HG02798 (cell line): ENCODE data around the gene CYB5R4.

Source experiments
- ATAC-seq: cut with Tn5 transposase; IDR thresholded peaks from one replicate; pipeline ENCODE4 v1.9.1; 2021; ENCODE audit warnings: mild to moderate bottlenecking; ENCODE audit not compliant: unreplicated experiment, poor library complexity

The CYB5R4 gene

GRCh38 chr6:83859410-83860358 is at the start of gene CYB5R4:
Gene CYB5R4 (plus strand): TSS chr6:83859689. CDS start chr6:83859783, 94 bp downstream.
- ATAC-seq = peak; percentile 99

- no peak for ATAC-seq
Measured at GRCh38 chr6:83812595-83812994, 46.9 kb upstream of the CYB5R4 start.

GRCh38 chr6:83815631-83816272 is 43.7 kb upstream of the CYB5R4 start:
- no peak for ATAC-seq

GRCh38 chr6:83822629-83823169 is 36.8 kb upstream of the CYB5R4 start:
- ATAC-seq = no peak

GRCh38 chr6:83824388-83824801 is 35.1 kb upstream of the CYB5R4 start:
- ATAC-seq = no peak

GRCh38 chr6:83824831-83825230 is 34.7 kb upstream of the CYB5R4 start:
- ATAC-seq = no peak

GRCh38 chr6:83827050-83827449 is 32.4 kb upstream of the CYB5R4 start:
- ATAC-seq = no peak

- ATAC-seq = no peak
Measured at GRCh38 chr6:83838727-83839126, 20.8 kb upstream of the CYB5R4 start.

GRCh38 chr6:83844170-83844569 is 15.3 kb upstream of the CYB5R4 start:
- ATAC-seq = no peak

- no peak for ATAC-seq
Measured at GRCh38 chr6:83846291-83846690, 13.2 kb upstream of the CYB5R4 start.

GRCh38 chr6:83847179-83847578 is 12.3 kb upstream of the CYB5R4 start:
- ATAC-seq = peak; percentile 66

GRCh38 chr6:83849127-83849526 is 10.4 kb upstream of the CYB5R4 start:
- no peak for ATAC-seq

- no peak for ATAC-seq
Measured at GRCh38 chr6:83849610-83850009, 9.9 kb upstream of the CYB5R4 start.

- ATAC-seq = no peak
Measured at GRCh38 chr6:83852528-83853177, 6.8 kb upstream of the CYB5R4 start.

- ATAC-seq = peak; percentile 71
Measured at GRCh38 chr6:83853178-83854000, 6.1 kb upstream of the CYB5R4 start, which contains the start of gene RIPPLY2. Gene RIPPLY2 (plus strand): TSS chr6:83853360. CDS start chr6:83853417, 57 bp downstream.

GRCh38 chr6:83854001-83854501 is 5.4 kb upstream of the CYB5R4 start:
- ATAC-seq = no peak

- ATAC-seq = no peak
Measured at GRCh38 chr6:83854766-83855165, 4.7 kb upstream of the CYB5R4 start.

- ATAC-seq = no peak
Measured at GRCh38 chr6:83860359-83860755, 868 bp downstream of the CYB5R4 start.

GRCh38 chr6:83860782-83861495 is 1.4 kb downstream of the CYB5R4 start:
- no peak for ATAC-seq
